NCI-H526 (cell line): Measurements from ENCODE around the gene SPATA25.
"Not testable (repeated sequence)": the region's sequence is repeated elsewhere in the genome, so short reads cannot be mapped to it uniquely, and the experiment has no call there.

Experiments
- DNase-seq, 2 experiments: peaks; one replicate each; lab custom pipeline; 2025; lab: John Stamatoyannopoulos, UW

Gene SPATA25

DNA sequence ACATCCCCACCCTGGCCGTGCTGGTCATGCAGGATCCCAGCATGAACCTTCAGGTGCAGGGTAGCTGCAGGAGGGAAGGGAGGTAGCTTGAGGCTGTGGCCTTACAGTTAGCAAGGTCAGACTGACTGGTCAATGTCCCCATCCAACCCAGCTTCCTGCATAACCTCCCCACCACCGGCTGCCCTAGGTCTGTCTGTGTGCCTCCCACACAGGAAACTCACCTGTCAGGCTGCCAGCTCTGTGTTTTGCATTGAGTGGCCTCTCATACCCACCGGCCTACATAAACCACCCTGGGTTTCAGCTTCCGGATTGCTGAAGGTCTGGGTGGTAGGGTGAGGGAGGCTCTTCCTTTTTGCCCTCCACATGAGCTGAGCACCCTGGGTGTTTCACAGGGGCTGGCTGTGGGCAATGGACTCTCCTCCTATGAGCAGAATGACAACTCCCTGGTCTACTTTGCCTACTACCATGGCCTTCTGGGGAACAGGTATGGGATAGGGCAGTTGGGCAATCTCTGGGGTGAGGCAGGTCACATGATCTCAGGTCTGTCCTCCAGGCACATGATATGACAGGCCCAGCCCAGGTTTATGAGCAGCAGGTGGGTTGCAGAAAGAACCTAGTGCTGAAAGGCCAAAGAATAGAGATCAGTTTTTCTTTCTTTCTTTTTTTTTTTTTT lies 5.5 kb upstream of the SPATA25 start:
- DNase-seq, result no peak

DNA sequence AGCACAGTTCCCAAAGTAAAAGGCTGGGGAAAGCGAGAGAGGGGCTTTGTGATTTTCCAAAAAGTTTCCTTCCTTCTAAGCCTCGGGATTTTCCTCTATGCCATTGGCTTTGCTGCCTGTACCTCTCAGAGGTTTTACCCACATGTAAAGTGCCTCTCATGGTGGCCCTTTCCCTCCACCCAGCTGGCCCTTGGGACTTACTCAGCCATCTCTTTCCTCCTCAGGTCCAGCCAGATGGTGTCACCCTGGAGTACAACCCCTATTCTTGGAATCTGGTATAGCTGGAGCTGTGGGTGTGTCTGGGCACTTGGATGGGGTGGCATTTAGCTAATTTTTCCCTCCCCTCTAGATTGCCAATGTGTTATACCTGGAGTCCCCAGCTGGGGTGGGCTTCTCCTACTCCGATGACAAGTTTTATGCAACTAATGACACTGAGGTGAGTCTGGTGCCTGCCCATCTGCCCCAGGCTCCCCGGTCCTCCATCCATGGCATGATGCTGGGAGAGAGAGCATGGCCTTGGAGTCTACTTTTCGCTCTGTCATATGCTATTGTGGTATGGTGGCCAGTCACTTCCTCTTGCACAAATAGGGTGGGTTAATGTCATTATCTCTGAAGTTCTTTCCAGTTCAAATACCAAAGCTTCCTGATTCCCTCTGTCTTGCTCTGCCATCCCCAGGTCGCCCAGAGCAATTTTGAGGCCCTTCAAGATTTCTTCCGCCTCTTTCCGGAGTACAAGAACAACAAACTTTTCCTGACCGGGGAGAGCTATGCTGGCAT lies 4.8 kb upstream of the SPATA25 start:
- DNase-seq, result no peak

DNA sequence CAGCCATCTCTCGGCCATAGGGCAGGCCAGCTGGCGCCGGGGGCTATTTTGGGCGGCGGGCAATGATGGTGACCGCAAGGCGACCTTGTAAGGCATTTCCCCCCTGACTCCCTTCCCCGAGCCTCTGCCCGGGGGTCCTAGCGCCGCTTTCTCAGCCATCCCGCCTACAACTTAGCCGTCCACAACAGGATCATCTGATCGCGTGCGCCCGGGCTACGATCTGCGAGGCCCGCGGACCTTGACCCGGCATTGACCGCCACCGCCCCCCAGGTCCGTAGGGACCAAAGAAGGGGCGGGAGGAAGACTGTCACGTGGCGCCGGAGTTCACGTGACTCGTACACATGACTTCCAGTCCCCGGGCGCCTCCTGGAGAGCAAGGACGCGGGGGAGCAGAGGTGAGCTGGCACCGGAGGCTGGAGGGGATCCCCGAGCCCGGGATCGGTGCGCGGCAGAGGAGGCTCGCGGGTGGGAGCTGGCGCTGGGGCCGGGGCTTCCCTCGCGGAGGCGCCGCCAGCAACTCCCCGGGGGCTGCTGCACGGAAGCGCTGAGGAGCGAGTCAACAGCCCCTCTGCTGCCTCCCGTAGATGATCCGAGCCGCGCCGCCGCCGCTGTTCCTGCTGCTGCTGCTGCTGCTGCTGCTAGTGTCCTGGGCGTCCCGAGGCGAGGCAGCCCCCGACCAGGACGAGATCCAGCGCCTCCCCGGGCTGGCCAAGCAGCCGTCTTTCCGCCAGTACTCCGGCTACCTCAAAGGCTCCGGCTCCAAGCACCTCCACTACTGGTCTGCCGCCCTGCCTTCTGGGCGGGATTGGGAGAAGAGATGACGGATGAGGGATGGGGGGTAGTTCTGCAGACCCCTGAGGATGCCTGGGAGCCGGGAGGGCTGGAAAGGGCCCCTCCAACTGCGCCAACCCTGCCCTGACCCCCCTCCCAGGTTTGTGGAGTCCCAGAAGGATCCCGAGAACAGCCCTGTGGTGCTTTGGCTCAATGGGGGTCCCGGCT lies 3.9 kb upstream of the SPATA25 start, which contains the start of the genes CTSA and NEURL2:
TSS of gene CTSA (plus strand) at position 351 of the 999 bp plus-strand sequence. CDS start at position 585, 234 bp downstream.
TSS of gene NEURL2 (minus strand) at position 224 of the 999 bp plus-strand sequence. CDS start at position 7, 217 bp downstream.
- DNase-seq, result peak; percentile 75 to 94

DNA sequence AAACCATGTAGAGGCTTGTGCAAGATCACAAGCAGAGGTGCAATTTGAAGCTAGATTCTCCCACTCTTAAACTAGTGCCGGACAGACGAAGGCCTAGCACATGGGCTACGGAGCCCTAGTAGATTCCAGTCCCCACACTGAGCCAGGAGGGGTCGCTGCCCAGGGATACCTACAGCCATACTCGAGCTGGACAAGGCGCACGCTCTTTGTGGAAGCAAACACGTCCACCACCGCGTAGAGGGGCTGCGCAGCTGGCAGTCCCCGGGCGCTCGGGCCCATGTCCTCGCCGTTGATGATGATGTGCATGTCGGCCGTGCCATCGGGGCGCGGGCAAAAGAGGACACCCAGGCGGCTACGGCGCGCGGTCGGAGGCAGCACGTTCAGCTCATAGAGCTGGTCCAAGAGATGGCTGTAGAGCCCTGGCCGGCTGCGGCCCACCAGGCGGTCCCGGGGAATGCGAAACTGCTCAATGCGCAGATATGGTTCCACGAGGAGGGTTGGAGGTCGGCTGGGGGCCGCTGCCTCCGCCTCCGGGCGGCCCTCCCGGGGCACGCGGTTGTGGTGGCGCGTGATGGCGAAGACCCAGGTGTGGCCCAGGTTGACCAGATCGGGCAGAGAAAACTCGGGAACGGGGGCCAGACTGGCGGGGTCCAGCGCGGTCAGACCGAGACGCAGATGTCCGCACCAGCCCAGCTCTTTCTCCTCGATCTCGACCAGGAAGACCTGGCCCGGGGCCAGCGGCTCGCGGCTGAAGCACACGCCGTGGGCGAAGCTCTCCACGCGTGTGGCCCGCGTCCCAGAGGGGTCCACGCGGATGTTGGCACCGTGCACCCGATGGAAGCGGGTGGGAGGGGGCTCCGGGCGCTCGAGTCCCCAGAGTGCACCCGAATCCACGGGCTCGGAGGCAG lies 2.9 kb upstream of the SPATA25 start:
- peak; percentile 54 to 89 for DNase-seq

DNA sequence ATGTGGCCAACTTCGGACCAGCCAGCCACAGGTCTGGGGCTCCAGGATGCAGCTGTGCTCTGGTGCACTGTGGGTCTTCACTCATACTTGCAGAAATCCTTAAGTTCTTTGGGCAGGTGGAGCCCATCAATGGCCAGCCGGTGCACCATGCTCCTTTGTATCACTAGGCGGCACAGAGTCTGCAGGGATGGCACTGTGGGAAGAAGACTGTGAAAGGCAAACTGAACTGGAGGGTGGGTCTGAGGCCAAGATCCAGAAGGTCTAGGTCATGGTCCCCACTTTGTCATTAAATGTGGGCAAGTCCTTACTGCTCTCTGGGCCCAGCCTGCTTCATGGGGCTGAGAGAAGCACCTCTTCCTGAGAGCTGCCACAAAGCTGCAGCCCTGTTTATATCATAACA lies 1.3 kb upstream of the SPATA25 start:
- DNase-seq, result no peak

DNA sequence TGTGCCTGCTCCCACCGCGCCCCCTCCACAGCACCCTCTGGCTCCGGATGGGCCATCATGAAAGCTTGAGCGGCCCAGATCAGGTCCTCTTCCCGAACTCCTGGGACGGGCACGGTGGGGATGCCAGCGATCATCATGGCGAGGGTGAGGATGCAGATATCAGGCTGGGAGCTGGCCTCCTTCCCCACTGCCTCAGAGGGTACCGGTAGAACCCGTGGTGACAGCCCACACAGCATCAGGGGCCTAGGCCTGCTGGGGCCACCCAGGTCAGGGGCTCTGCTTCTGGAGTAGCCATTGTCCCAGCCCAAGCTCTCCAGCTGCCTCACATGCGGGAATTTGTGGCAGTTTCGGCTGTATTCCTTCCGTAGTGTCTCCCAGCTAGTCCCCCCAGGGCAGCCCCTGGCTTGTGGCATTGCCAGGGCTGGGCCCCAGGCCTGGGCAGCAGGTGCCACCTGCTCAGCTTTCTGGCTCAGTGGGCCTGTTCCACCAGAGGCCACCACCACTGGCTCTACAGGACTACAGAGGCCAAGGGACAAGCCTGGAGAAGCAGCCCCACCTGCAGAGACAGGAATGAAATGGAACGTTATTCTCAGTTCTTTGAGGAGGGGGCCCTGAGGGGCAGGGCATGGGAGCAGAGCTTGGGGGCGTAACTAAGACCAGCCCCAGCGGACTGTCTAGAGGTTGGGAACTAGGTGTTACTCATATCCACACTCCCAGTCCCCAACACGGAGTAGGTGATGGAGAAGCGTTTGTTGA lies 654 bp downstream of the SPATA25 start:
- DNase-seq, result no peak

DNA sequence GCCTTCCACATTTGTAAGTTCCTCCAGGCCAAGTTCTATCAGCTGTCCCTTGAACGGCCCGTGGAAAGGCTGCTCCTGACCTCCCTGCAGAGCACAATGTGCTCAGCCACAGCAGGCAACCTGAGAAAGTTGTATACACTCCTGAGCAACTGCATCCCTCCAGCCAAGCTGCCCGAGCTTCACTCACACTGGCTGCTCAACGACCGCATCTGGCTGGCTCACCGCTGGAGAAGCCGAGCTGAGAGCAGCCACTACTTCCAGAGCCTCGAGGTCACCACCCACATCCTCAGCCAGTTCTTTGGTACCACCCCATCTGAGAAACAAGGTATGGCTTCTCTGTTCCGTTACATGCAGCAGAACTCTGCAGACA lies 4.3 kb downstream of the SPATA25 start:
- DNase-seq, result no peak

DNA sequence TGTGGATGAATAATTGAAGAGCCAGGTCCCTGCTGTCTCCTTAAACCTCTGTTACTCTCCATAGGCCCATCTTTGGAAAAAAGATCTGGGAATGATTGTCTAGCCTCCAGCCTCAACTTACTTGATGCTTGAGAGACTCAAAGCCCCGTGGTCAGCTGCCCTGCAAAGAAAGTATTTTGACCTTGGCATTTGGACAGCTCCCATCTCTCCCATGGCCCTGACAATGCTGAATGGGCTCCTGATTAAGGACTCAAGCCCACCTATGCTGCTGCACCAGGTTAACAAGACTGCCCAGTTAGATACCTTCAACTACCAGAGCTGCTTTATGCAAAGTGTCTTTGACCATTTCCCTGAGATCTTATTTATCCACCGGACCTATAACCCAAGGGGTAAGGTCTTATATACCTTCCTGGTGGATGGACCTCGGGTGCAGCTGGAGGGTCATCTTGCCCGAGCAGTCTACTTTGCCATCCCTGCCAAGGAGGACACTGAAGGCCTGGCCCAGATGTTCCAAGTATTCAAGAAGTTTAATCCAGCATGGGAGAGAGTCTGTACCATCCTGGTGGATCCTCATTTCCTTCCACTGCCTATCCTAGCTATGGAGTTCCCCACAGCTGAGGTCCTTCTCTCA lies 4.8 kb downstream of the SPATA25 start:
- DNase-seq, result no peak

DNA sequence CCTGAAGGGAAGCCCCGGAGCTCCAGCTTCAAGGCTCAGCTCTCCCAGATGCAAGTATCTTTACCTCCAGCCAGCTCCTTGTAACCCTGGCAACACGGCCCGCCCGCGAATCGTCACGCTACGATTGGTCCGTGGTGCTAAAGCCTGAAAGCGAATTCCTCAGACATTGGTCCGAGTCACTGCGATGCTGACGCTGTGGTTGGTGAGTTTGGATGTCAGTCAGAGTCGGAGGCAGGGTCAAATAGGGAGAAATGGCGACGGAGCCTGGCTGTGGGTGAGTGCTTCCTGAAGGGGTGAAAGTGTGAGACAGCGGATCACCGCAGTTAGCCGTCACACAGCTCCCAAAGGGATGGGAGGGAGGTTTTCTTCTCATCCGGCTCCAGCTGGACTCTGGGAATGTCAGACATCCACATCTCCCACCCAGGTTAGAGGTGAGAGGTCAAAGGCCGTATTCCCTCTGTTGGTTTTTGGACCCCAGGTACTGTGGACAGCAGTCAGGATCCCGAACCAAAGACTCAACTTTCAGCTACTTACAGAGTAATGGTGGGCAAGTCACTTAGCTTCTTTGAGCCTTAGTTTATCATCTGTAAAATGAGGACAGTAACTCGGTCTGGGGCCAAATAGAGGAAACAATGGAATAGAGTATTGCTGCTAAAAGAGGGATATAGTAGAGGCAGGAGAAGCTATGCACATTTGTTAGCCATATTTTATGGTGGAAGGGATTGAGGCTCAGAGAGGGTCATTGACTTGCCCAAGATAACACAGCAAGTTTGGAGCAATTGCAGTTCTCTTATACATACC lies 6.2 kb downstream of the SPATA25 start, which contains the start of gene ZSWIM1:
TSS of gene ZSWIM1 (plus strand) at position 240 of the 801 bp plus-strand sequence. CDS start 1,366 bp downstream, outside the sequence.
- peak; percentile 99 for DNase-seq

DNA sequence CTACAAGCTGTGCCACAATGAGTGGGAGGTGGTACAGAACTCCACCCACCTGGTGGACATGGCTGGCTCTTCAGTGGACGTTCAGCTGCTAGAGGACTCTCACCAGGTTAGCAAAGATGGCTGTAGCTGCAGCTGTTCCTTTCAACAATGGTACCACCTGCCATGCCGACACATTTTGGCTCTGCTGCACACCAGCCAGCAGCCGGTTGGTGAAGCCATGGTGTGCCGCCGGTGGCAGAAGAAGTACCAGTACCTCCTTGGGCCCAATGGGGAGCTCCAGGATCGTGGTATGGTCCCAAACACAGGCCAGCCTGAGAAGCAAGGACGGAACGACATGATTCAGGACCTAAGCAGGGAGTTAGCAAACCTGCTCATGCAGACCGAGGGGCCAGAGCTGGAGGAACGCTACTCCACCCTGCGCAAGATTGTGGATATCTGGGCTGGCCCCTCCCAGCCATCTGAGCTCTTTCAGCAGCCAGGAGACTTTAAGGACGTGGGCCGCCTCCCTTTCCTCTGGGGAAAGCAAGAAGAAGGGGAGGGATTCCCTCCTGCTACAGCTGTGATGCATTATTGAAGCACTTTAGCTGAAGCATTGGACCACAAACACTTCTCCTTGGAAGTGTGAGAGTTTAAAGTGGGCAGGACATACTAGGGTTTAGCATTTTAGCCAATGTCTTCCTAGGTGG lies 9.2 kb downstream of the SPATA25 start:
- no peak for DNase-seq

DNA sequence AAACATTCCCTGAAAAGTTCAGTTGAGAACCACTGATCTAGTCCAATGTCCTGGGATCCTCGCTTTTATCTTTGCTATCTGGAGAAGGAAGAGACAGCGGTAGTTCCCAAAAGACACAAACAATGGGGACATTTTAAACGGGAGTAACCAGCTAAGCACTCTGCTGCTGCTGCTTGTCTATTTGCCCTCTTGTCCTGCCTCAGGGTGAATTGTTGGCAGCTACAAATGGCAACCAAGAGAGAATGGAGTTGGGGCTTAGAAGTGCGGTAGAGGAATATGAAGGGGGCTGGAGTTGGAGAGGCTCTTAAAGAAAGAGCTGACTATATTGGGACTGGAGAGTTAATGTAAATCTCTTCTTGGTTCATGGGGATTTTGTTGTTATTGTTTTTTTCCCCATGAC lies 12.8 kb downstream of the SPATA25 start:
- DNase-seq, result no peak

DNA sequence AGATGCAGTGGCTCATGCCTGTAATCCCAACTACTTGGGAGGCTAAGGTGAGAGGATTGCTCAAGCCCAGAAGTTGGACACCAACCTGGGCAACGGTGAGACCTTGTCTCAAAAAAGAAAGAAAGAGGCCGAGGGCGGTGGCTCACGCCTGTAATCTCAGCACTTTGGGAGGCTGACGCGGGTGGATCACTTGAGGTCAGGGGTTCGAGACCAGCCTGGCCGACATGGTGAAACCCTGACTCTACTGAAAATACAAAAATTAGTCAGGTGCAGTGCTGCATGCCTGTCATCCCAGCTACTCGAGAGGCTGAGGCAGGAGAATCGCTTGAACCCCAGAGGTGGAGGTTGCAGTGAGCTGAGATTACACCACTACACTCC lies 13.3 kb downstream of the SPATA25 start:
- not testable (repeated sequence) for DNase-seq

DNA sequence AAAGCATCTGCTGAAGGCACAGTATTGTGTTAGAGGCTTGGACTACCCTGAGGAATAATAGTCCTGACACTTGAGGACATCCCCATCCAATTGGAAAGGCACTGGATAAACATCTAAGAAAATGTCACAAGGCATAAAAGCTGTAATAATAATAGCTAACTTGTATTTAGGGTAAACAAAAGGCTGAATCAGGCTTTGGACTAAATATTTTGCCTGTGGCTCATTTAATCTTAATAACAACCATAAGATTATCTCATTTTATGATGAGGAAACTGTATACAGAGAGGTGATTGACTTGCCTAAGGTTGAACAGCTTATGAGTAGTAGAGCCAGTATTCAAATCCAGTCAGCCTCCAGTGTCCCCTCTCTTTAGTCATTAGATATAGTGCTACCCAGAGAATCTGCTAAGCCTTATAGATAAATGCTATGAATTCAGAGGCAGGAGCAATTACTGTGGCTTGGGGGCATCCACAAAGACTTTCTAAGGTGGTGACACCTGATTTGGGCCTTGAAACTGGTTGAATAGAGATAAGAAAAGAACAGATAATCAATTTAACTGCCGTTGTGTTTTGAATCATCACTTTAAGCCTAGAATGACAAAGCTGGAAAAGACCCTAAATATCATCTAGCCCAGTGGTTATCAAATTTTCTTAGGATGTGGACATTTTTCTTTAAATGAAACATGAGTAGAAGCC lies 13.9 kb downstream of the SPATA25 start:
- DNase-seq, result no peak

DNA sequence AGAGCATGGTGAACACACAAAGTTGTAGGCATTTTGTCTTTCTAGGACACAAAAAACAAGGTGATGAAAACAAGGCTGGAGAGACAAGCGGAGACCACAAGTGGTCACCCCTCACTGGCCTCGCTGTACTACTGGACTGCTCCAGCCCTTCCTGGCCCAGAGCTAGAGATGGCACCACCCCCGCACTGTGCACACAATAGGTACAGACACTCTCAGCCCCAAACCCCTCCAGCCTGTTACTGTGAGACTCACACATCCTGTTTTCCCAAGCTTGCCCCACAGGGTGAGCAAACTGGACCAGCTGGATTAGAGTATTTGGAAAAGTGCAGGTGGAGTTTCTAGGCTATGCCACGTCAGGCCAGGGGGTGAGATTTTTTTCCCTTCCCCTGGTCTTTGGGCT lies 14.8 kb downstream of the SPATA25 start:
- no peak for DNase-seq

DNA sequence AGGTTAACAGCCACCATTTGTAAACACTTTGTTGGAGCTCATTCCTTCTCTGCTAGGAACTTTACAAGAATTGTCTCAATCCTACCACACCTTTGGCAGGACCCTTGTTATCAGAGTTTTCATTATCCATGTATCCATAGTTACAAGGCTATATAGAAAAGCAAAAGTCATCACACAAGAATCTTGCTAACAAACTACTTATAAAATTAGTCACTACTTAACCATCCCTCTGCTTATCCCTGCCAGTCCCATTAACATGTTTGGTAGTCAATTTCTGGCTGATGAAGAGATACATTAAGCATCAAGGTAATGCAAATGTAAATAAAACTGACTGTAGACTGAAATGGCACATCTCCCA lies 19.6 kb downstream of the SPATA25 start:
- DNase-seq, result no peak

DNA sequence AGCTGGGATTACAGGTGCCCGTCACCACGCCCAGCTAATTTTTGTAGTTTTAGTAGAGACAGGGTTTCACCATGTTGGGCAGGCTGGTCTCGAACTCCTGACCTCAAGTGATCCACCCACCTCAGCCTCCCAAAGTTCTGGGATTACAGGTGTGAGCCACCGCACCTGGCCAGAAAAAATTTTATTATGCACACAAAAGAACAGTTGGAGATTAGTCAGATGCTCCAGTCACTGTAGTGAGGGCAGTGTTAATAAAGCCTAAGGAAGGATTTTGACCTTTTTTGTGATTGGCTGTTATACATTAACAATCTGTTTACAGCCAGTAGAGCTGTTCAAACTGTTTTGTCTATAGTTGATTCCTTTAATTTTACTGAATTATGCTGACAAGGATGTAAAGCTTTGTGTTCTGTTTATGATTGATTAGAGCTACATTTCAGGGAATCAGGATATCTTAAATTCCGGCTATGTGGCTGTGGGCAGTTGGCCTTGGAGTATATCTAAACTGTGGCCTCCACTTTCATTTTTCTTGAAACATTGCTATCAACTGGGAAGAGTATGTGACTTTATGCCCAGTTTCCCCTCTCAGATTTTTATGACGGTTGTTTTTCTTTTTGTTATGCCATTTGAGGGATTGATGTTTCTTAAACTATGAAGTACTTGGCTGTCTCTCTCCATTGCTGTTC lies 20.1 kb downstream of the SPATA25 start:
- DNase-seq, result no peak

DNA sequence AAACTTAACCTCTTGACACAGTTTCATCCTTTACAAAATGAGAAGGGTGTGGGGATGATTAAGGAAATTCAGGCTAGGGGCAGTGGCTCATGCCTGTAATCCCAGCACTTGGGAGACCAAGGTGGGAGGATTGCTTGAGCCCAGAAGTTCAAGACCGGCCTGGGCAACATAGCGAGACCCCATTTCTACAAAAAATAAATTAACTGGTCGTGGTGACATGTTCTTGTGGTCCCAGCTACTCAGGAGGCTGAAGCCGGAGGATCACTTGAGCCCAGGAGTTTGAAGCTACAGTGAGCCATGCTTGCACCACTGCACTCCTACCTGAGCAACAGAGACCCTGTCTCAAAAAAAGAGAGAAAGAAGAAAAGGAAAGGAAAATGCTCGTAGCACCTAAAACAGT lies 21.0 kb downstream of the SPATA25 start:
- no peak for DNase-seq
